Measurements from ENCODE around the gene EFCAB6.

Gene EFCAB6, protein sequence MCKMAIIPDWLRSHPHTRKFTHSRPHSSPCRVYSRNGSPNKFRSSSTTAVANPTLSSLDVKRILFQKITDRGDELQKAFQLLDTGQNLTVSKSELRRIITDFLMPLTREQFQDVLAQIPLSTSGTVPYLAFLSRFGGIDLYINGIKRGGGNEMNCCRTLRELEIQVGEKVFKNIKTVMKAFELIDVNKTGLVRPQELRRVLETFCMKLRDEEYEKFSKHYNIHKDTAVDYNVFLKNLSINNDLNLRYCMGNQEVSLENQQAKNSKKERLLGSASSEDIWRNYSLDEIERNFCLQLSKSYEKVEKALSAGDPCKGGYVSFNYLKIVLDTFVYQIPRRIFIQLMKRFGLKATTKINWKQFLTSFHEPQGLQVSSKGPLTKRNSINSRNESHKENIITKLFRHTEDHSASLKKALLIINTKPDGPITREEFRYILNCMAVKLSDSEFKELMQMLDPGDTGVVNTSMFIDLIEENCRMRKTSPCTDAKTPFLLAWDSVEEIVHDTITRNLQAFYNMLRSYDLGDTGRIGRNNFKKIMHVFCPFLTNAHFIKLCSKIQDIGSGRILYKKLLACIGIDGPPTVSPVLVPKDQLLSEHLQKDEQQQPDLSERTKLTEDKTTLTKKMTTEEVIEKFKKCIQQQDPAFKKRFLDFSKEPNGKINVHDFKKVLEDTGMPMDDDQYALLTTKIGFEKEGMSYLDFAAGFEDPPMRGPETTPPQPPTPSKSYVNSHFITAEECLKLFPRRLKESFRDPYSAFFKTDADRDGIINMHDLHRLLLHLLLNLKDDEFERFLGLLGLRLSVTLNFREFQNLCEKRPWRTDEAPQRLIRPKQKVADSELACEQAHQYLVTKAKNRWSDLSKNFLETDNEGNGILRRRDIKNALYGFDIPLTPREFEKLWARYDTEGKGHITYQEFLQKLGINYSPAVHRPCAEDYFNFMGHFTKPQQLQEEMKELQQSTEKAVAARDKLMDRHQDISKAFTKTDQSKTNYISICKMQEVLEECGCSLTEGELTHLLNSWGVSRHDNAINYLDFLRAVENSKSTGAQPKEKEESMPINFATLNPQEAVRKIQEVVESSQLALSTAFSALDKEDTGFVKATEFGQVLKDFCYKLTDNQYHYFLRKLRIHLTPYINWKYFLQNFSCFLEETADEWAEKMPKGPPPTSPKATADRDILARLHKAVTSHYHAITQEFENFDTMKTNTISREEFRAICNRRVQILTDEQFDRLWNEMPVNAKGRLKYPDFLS (N-terminal part only)

DNA sequence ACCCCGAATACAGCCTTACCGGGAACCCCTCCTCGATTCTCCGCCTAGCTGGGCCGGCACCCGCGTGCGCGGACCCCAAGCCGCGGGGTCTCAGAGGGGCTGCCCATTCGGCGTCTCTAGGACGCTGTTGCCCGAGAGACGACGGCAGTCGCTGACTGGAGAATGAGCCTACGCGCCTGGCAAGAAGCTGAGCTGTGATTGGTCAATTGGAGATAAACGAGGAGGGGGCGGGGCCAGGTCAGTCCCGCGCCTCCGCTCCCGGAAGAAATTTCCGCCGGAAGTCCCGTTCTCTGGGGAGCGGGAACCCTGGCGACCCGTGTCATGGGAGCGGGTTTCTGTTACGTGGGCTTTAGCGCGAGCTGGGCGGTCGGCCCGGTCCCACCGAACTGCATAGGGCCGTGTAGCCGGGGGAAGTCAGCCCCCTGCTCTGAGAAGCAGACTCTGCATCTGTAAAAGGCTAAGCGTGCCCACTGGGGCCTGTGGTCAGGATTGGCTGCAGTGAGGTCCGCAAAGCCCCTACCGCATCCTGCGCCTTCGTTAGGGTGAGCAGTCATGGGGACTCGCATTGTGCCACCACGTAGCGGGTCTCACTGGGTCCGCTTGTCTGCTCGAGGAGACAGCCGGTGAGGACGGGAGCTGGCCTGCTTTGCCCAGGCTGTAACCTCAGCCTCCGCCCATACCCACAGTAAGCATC is at the start of gene EFCAB6:
Gene EFCAB6, minus strand, starts transcription at position 157 of the 694 bp plus-strand sequence. CDS start 29,987 bp downstream, outside the sequence.
- ChIA-PET CTCF (interaction anchor here (1.3 to 2.3 kb wide), 3 partner anchors 15 to 73 kb away, joined by 3 to 12 read pairs (median 6); no protein-coding TSS in a partner anchor), POLR2A (interaction anchor here (1.1 to 1.9 kb wide), 2 partner anchors 15 kb away, joined by 3 to 12 read pairs; no protein-coding TSS in a partner anchor)
- DNase-seq (ENCODE audit: low read depth, low spot score), result no peak
- peak within 1 kb of the TSS; percentile 98 for H3K4me3 ChIP-seq (ENCODE audit: low read depth, low read length)
- TF ChIP-seq, protein P1, sequence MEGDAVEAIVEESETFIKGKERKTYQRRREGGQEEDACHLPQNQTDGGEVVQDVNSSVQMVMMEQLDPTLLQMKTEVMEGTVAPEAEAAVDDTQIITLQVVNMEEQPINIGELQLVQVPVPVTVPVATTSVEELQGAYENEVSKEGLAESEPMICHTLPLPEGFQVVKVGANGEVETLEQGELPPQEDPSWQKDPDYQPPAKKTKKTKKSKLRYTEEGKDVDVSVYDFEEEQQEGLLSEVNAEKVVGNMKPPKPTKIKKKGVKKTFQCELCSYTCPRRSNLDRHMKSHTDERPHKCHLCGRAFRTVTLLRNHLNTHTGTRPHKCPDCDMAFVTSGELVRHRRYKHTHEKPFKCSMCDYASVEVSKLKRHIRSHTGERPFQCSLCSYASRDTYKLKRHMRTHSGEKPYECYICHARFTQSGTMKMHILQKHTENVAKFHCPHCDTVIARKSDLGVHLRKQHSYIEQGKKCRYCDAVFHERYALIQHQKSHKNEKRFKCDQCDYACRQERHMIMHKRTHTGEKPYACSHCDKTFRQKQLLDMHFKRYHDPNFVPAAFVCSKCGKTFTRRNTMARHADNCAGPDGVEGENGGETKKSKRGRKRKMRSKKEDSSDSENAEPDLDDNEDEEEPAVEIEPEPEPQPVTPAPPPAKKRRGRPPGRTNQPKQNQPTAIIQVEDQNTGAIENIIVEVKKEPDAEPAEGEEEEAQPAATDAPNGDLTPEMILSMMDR (IDR thresholded peaks at IDR 0.05; ENCODE audit: insufficient read depth, low read length, missing control alignments), result no peak

DNA sequence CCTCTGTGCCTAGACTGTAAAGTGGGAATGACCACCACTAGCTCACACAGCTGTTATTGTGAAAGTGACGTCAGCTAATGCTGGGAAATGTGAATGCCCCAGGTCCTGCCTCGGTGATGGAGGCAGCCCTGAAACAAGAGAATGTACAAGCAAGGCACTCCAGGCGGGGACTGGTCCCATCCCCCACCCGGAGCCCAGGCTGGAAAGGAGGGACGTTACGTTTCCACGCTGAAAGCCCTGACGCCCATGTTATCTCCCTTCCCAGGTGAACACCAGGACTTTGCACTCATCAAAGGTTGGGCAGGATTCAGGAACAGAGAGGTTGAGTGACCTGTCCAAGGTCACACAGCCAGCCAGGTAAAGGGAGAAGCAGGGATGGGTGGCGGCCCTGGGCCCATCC is 49.4 kb upstream of the EFCAB6 start:
- TF ChIP-seq, protein P1 (IDR thresholded peaks at IDR 0.05; ENCODE audit: insufficient read depth, low read length, missing control alignments), result no peak
- ChIA-PET CTCF (no interaction called here), POLR2A (no interaction called here)
- no peak for DNase-seq (ENCODE audit: low read depth, low spot score)
- H3K4me3 ChIP-seq (ENCODE audit: low read depth, low read length), result peak overlapping the region; percentile 1; the same call in 1 of the 2 replicates

DNA sequence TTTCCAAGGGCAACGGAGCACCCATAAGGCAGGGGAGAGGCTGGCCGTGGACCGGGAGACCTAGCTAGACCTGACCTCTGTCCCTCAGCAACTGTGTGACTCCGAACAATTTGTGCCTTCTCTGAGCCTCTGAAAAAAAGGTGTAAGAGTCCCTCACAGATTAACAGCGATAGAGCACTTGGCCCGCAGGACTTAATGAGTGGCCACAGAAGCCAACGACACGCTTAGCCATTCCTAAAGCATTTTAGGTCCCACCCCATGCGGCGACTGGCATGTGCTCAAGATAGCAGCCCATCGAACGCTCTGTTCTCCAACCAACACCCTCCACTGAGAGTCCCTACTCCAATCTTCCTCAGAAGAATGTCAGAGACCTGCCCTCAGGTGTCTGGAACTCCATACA is 48.7 kb upstream of the EFCAB6 start:
- CTCF ChIA-PET, result no interaction called here
- TF ChIP-seq, protein P1 (IDR thresholded peaks at IDR 0.05; ENCODE audit: insufficient read depth, low read length, missing control alignments), result no peak
- H3K4me3 ChIP-seq (ENCODE audit: low read depth, low read length), result no peak overlapping the region
- no peak for DNase-seq (ENCODE audit: low read depth, low spot score)
- POLR2A ChIA-PET, result no interaction called here

DNA sequence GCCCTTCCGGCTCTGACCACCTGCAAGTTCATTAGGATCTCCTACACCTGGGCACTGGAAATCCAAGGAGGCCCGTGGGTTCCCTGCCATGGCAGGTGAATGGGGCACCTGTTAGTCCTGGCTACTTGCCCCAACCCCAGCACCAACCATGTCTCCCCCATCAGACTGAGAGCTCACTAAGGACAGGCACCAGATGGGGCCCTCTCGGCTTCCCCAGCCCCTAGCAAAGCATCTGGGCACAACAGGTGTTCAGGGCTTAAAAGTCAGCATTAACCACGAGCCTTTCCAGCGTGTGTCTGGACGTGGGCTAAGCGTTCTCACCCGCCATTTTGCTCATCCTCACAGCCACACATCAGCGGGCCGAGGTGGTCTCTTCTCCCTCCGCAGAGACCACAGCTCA is 48.0 kb upstream of the EFCAB6 start:
- no peak overlapping the region for H3K4me3 ChIP-seq (ENCODE audit: low read depth, low read length)
- TF ChIP-seq, protein P1 (IDR thresholded peaks at IDR 0.05; ENCODE audit: insufficient read depth, low read length, missing control alignments), result no peak
- ChIA-PET POLR2A (no interaction called here), CTCF (interaction anchor here (0.6 kb wide), 1 partner anchor 10 kb away, joined by 3 read pairs; no protein-coding TSS in a partner anchor)
- no peak for DNase-seq (ENCODE audit: low read depth, low spot score)

DNA sequence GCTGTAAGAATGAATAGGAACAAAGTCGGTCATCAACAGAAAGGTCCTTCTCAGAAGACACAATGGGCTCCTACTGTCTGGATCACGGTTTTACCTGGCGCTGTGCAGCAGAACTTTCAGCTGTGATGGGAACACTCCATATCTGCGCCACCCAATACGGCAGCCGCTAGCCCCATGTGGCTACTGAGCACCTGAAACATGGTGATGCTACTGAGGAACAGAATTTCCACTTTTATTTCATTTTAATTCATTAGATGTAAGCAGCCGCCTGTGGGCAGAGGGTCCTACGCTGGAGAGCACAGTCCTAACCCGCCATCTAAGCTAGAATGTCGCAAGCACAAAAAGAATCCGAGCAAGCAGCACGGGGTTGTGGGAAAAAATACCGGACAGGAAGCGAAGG is 47.5 kb upstream of the EFCAB6 start:
- POLR2A ChIA-PET, result no interaction called here
- CTCF ChIA-PET, result interaction anchor here (0.6 kb wide), 1 partner anchor 10 kb away, joined by 3 read pairs; no protein-coding TSS in a partner anchor
- DNase-seq (ENCODE audit: low read depth, low spot score), result no peak
- TF ChIP-seq, protein P1 (IDR thresholded peaks at IDR 0.05; ENCODE audit: insufficient read depth, low read length, missing control alignments), result no peak
- H3K4me3 ChIP-seq (ENCODE audit: low read depth, low read length), result no peak overlapping the region

Data from AG04449 (cell line).